Right lobe of liver (tissue), 4 donors: ENCODE measurements around the gene CAV1.

ENCODE experiments used
- POLR2A ChIP-seq: fragments of 450-650 bp; IDR thresholded peaks from one replicate; pipeline ENCODE4 v1.6.1; 2017; ENCODE audit warnings: antibody characterized with exemption, mild to moderate bottlenecking
- TF ChIP-seq, protein P1 (sequence below), 4 donors: fragments of 200-600 bp in 3 of 4; fragments of 450-650 bp in 1 of 4; IDR thresholded peaks; one replicate each; pipeline versions ENCODE4 v1.5.1 to v1.8.0; 2016 to 2022; ENCODE audit warnings: antibody characterized with exemption in 4 of 4, mild to moderate bottlenecking in 2 of 4
- donor health status: DM: no; HTN: no; CAD: no.
- donor health status: DM: no; HTN: no; CAD: no.
- donor health status: DM: no; HTN: yes; CAD: no.

DNA sequence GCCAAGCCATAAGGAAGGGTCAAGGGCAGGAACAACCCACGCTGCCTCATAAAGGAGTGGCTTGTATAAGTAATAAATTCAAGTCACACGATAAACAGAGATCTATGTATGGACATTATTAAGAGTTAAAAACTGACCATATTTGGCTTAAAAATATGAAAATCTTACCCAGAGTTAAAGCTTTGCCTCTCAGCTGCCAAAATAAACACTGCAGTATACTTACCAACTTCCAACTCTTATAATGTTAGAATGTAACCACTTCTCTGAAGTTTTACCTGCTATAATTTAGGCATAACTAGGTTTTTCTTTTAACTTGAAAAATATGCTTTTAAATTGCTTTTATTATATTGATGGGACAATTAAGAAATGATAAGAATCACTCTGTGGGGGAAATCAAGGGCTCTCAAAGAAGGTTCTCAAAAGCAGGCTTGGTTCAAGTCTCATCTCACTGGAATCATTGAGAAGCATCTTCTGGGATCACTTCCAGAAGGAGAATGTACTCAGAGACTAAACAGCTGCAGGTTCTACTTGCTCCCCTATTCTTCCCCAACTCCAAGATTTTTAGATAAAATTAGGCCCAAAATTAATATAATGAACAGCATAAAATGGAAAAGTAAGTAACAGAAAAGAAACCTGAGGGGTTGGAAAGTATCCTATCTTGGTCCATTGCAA is 41.4 kb upstream of the CAV1 start:
- no peak for TF ChIP-seq POLR2A
- TF ChIP-seq, protein P1, sequence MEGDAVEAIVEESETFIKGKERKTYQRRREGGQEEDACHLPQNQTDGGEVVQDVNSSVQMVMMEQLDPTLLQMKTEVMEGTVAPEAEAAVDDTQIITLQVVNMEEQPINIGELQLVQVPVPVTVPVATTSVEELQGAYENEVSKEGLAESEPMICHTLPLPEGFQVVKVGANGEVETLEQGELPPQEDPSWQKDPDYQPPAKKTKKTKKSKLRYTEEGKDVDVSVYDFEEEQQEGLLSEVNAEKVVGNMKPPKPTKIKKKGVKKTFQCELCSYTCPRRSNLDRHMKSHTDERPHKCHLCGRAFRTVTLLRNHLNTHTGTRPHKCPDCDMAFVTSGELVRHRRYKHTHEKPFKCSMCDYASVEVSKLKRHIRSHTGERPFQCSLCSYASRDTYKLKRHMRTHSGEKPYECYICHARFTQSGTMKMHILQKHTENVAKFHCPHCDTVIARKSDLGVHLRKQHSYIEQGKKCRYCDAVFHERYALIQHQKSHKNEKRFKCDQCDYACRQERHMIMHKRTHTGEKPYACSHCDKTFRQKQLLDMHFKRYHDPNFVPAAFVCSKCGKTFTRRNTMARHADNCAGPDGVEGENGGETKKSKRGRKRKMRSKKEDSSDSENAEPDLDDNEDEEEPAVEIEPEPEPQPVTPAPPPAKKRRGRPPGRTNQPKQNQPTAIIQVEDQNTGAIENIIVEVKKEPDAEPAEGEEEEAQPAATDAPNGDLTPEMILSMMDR (IDR thresholded peaks at IDR 0.05) = no peak
